ENCODE data around the gene DHCR7. TPM values are rescaled to one million over a fixed set of nuclear protein-coding genes. Genes with fewer than 3 reads are reported as not detected.

The DHCR7 gene
- total RNA-seq, result 48.5 TPM
- long read RNA-seq, transcript DHCR7-201 (9 exons, 2,666 nt), result major isoform, 156 of 189 reads
- long read RNA-seq, partial matches to known transcripts, result 22 of 189 reads
- long read RNA-seq, other reads (novel, unspliced or antisense), result 7 of 189 reads

- intact Hi-C loops (cut with DNase I), result no loop called here
- DNase-seq (peak; percentile 98), ATAC-seq (ENCODE audit: poor library complexity) (peak; percentile 88)
These were observed at the start of gene DHCR7 for GRCh38 chr11:71448257-71449171. DHCR7 (minus strand) TSS chr11:71448393; CDS start chr11:71444952, 3,441 bp downstream.

GRCh38 chr11:71496421-71496820 is 48.2 kb upstream of the DHCR7 start:
- ATAC-seq (ENCODE audit: poor library complexity) (no peak), DNase-seq (no peak)
- intact Hi-C loops (cut with DNase I), result no loop called here

DNA sequence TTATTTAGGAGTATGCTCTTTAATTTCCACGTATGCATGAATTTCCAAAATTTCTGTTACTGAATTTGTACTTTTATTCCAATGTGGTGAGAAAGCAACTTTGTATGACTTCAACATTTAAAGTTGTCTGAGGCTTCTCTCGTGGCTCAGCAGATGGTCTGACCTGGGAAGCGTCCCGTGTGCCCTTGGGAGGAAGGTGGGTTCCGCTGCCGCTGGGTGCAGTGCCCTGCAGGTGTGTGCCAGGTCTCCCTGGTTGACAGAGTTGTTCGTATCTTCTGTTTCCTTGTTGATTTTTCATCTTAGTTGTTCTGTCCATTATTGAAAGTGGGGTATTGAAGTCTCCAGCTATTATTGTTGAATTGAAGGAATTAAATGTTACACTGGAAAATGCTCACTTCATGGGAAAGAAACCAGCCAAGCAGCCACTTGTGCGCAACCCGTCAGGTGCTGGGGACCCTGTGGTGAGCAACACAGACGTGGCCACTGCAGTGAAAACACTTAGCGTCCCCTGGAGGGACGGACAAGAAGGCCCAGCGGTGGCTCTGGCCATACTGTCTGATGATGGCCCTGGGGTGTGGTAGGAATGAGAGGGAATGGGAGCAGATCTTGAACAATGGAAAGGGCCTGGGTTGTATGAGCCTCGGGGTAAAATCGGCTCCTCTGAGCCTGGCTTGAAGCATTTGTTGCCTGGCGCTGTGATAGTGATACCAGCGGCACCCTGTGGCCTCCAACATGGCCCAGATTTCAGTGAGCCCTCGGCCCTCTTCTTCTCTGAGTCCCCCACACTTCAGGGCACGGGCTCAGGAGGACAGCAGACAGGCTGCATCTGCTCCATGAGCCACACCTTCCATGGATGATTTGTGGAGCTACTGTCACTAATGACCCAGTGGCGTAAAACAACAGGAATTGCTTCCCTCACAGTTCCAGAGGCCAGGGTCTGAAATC is 47.4 kb upstream of the DHCR7 start:
- intact Hi-C loops (cut with DNase I), result no loop called here
- ATAC-seq (ENCODE audit: poor library complexity) (no peak), DNase-seq (no peak)

- no peak for DNase-seq
- intact Hi-C loops (cut with DNase I), result no loop called here
- ATAC-seq (ENCODE audit: poor library complexity), result no peak
These were observed 43.7 kb upstream of the DHCR7 start for GRCh38 chr11:71491940-71492339.

GRCh38 chr11:71491531-71491930 is 43.3 kb upstream of the DHCR7 start:
- DNase-seq (no peak), ATAC-seq (ENCODE audit: poor library complexity) (no peak)
- intact Hi-C loops (cut with DNase I), result no loop called here

DNA sequence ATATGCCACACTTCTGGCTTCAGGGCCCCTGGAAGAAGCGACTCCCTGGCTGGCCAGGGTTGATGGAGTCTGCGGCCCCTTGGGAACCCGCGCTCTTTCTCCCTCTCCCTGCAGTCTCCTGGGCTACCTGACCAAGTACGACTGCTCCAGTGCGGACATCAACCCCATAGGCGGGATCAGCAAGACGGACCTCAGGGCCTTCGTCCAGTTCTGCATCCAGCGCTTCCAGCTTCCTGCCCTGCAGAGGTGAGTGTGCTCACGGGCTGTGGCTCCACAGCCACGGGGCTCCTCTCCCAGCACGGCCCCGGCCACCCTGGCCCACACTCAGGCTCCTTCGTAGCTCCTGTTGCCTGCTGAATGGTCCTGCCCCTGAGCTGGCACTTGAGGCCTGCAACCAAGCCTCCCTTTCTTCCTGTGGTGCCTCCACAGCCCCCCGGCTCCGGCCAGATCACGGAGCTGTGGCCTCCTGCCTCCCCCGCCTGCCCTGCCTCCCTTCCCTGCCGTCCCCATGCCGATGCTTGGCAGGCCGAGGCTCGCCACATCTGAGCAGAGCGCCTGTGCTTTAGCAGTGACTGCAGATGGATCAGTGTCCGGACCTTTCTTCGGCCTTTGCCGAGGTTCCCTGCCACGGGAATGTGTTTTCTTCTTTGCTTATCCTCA is 42.7 kb upstream of the DHCR7 start:
- ATAC-seq (ENCODE audit: poor library complexity), result no peak
- intact Hi-C loops (cut with DNase I), result no loop called here
- DNase-seq, result no peak

- ATAC-seq (ENCODE audit: poor library complexity) (no peak), DNase-seq (no peak)
- intact Hi-C loops (cut with DNase I), result no loop called here
These were observed 42.0 kb upstream of the DHCR7 start for GRCh38 chr11:71490044-71490730.

GRCh38 chr11:71489311-71490043 is 41.3 kb upstream of the DHCR7 start:
- intact Hi-C loops (cut with DNase I), result no loop called here

DNA sequence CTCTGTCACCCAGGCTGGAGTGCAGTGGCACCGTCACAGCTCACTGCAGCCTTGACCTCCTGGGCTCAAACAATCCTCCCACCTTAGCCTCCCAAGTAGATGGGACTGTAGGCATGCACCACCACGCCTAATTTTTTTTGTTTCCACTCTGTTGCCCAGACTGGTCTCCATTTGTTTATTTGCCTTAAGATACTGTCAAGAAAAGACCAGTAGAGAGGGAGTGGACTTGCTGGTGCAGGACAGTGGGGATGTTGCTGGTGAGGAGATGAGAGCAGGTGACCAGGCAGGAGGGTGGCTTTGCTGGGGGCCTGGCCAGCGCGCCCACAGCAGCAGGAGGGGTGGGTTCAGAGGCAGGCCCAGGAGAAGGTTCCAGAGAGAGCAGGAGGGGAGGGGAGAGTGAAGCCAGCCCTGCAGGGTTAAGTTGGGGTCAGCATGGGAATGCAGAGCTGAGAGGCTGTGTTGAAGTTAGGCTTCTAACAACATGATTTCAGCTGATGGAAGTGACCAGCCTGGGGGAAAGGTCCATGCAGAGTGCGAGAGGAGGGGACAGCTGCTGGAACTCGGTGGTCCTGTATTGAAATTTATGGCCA is 40.6 kb upstream of the DHCR7 start:
- DNase-seq, result no peak
- ATAC-seq (ENCODE audit: poor library complexity), result no peak
- intact Hi-C loops (cut with DNase I), result no loop called here

More at GRCh38 chr11:71489311-71490043, 41.3 kb upstream of the DHCR7 start:
- ATAC-seq (ENCODE audit: poor library complexity) (no peak), DNase-seq (no peak)

DNA sequence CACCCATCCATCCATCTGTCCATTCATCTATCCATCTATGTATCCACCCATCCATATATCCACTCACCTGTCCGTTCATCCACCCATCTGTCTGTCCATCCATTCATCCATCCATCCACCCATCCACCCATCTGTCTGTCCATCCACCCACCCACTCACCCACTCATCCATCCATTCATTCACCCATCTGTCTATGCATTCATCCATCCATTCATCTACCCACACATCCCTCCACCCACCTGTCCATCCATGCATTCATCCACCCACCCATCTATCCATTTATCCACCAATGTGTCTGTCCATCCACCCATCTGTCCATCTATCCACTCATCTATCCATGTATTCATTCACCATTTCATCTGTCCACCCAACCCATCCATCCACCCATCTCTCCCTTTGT is 38.1 kb upstream of the DHCR7 start:
- ATAC-seq (ENCODE audit: poor library complexity) (no peak), DNase-seq (no peak)
- intact Hi-C loops (cut with DNase I), result no loop called here

DNA sequence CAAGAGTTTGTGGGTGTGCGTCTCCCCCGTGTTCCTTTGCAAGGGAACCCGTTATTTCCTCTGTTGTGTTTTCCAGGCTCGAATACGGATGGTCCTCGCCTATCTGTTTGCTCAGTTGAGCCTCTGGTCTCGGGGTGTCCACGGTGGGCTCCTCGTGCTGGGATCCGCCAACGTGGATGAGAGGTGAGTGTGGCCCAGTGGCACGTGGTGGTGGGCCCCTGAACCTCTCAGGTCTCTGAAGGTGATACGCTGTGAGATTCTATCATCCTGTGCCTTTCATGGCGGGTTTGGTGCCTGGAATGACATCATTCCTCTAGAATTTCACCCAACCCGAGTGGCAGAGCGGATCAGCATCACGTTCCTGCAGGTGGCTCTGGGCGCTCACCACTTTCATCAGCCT is 37.3 kb upstream of the DHCR7 start:
- no peak for DNase-seq
- no peak for ATAC-seq (ENCODE audit: poor library complexity)
- intact Hi-C loops (cut with DNase I), result no loop called here

DNA sequence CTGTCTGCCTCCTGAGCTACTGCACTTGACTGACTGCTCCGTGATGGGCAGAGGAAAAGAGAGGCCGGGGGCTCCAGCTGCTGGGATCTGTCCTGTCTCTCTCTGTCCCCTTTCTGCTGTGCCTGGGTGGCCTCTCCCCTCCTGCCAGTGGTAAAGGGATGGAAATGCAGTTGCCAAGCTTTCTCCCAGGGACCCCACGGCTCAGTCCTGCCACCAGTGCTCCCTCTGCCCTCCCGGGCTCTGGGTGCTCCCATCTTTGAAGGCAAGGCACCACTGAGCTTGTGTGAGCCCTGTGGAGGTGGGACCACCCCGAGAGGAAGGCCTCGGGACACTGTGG is 36.8 kb upstream of the DHCR7 start:
- intact Hi-C loops (cut with DNase I), result no loop called here
- ATAC-seq (ENCODE audit: poor library complexity) (no peak), DNase-seq (no peak)

- ATAC-seq (ENCODE audit: poor library complexity) (no peak), DNase-seq (no peak)
- intact Hi-C loops (cut with DNase I), result no loop called here
These were observed 36.3 kb upstream of the DHCR7 start for GRCh38 chr11:71484248-71485062.

DNA sequence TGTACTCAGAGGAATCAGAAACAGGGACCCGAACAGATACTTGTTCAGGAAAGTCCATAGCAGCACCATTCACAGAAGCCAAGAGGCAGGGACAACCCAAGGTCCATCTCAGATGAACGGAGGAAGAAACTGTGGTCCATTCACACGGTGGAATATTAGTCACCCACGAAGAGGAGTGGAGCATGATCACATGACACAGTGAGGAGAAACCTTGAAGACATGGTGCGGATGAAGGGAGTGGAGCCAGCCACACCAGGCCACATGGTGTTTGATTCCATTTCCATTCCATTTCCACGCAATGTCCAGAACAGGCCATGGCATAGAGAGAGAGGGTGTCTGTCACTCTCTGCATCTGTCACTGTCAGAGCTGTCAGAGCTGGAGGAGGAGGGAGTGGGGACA is 35.5 kb upstream of the DHCR7 start:
- DNase-seq (no peak), ATAC-seq (ENCODE audit: poor library complexity) (no peak)
- intact Hi-C loops (cut with DNase I), result no loop called here

DNA sequence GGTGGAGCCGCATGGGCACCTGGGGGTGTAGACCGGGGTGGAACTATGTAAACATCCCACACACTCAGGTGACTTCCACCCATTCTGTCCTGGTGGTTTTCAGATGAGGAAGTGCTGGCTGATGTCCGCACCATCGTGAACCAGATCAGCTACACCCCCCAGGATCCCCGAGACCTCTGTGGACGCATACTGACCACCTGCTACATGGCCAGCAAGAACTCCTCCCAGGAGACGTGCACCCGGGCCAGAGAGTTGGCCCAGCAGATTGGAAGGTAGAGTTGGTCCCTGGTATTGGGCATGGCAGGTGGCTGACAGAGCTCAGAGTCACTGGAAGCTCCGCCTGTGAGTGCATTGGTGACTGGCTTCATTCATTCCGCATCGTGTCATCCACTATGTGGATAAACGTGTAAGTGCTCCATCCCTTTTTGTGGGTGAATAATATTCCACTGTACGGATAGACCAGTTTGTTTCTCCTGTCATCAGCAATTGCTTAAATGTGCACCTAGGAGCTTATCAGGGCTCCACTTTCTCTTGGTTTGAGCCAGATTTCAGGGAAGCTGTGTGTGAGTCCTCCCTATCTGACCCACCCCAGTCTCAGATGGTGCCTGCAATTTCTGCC is 34.7 kb upstream of the DHCR7 start:
- DNase-seq (no peak), ATAC-seq (ENCODE audit: poor library complexity) (no peak)
- intact Hi-C loops (cut with DNase I), result no loop called here

DNA sequence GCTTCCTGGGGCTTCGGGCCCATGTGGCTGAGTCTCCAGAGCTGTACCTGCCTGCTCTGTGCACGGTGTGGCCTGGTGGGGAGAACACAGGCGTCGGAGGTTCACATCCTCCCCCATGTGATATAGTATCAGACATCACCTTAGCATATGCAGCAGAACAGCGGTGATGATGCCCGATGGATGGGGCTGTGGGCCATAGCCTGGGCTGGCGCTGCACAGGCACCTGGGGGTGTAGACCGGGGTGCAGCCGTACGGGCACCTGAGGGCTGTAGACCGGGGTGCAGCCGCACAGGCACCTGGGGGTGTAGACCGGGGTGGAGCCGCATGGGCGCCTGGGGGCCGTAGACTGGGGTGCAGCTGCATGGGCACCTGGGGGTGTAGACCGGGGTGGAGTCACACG is 34.0 kb upstream of the DHCR7 start:
- ATAC-seq (ENCODE audit: poor library complexity), result no peak
- peak; percentile 18 for DNase-seq
- intact Hi-C loops (cut with DNase I), result no loop called here

Measured in Right ventricle myocardium superior (tissue), 1 donor.